NCI-H1436 (cell line): ENCODE data around the gene SLC5A10.
"Not testable (repeated sequence)": the region's sequence is repeated elsewhere in the genome, so short reads cannot be mapped to it uniquely, and the experiment has no call there.

Experiments used
- DNase-seq: peaks from one replicate; lab custom pipeline; 2025; lab: John Stamatoyannopoulos, UW

The SLC5A10 gene

DNA sequence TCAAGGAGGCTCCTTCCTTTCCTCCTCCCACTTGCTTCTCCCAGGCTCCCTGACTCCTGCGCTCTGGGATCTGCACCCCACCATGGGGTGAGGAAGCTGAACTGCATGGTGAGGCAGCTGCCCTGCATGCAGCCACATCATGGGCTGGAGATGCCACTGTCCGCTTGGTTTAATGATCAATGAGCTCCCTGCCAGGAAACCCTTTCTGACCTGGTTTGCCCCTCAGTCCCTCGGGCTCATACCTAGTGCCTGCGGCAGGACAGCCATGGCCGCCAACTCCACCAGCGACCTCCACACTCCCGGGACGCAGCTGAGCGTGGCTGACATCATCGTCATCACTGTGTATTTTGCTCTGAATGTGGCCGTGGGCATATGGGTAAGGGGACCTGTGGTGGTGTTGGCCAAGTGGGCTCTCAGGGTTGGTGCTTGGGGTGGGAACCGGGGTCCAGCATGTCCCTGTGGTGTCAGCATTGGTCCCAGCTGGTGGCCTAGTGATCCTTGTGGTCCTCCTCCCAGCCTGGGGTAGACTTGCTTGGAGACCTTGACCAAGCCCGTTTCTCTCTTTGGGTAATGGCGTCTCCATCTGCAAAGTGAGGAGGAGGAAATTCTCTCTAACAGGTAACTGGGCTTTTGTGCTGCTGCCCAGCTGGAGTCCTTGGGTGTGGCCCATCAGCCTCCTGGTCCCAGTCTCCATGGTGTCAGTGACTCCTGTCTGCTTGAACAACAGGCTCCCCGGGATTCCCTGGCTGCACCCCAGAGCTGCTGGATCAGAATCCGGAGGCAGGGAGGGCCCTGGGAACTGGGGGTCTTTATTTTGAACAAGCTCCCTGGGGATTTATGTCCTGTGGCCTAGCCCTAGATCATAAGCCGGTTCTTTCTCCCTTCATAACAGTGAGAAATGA lies at the start of gene SLC5A10:
Gene SLC5A10 (plus strand): TSS at position 225 of the 902 bp plus-strand sequence. CDS start 41 bp downstream, at position 266.
- DNase-seq: no peak

DNA sequence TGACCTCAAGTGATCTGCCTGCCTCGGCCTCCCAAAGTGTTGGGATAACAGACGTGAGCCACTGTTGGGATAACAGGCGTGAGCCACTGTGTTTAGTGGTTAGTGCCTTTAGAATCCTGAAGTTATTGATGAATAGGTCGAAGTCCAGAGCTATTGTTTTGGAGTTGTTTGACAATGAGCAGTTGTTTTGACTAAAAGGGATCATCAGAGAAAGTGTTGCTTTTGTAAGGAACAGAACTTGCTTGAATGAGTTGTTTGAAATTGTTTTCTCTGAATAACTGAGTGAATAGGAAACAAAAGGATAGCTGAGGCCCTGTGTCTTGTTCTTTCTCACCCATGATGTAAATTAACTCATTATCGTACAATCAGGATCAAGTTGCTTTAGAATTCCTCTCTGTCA lies 47.5 kb upstream of the SLC5A10 start:
- DNase-seq: no peak

DNA sequence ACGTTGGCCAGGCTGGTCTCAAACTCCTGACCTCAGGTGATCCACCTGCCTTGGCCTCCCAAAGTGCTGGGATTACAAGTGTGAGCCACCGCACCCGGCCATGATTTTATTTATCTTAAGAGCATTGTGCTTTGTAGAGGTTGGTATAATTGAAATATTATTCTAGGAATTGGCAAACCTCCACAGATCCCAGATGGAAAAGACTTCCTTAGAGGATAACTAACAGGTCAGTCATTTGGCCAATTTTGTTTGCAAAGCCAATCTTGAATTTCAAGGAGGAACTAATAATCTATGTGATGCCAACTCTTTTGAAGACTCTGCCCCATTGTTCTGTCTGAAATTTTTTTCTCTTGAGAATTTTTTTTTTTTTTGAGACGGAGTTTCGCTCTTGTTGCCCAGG lies 46.7 kb upstream of the SLC5A10 start:
- DNase-seq: no peak

GRCh38 chr17:18910326-18910725 lies 41.6 kb upstream of the SLC5A10 start:
- no peak for DNase-seq

- DNase-seq: no peak
Measured at GRCh38 chr17:18910881-18911280, 41.1 kb upstream of the SLC5A10 start.

- DNase-seq: no peak
Measured at GRCh38 chr17:18916816-18917500, 35.0 kb upstream of the SLC5A10 start.

DNA sequence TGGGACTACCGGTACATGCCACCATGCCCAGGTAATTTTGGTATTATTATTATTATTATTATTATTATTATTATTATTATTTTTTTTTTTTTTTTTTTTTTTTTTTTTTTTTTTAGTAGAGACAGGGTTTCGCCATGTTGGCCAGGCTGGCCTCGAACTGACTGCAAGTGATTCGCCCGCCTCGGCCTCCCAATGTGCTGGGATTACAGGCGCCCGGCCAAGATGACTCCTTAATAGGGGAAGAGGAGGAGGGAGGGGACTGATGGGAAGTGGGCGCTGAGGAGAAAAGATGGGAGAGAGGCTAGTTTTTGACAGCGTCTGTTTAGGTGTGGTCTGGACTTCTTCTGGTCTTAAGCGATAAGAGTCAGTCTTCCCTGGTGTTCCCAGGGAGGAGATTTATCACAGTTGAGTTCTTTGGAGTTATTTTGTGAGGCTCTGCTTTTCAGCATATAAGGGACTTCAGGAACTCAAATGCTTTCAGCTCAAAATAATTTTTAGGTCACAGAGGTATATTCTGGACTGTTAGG lies 34.4 kb upstream of the SLC5A10 start:
- no peak for DNase-seq

GRCh38 chr17:18919963-18920362 lies 32.0 kb upstream of the SLC5A10 start:
- DNase-seq: no peak

DNA sequence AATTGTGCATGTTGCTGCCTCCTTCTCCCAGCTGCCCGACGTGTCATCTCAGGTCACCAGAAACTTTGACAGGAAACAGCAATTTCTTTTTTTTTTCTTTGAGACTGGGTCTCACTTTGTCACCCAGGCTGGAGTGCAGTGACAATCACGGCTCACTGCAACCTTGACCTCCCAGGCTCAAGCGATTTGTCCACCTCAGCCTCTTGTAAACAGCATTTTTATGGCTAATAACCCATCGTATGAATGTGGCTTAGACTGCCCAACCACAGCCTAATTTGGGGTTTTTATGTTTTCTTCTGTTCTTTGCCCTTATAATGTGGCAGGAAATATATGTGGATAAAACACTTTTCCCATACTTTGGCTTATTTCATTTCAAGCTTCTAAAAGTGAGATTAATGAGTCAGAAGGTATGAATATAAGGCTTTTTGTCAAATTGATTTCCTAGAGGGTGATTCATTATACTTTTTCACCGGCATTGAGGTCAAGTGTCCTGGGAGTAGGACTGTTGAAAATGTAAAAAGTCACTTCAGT lies 31.0 kb upstream of the SLC5A10 start:
- no peak for DNase-seq

DNA sequence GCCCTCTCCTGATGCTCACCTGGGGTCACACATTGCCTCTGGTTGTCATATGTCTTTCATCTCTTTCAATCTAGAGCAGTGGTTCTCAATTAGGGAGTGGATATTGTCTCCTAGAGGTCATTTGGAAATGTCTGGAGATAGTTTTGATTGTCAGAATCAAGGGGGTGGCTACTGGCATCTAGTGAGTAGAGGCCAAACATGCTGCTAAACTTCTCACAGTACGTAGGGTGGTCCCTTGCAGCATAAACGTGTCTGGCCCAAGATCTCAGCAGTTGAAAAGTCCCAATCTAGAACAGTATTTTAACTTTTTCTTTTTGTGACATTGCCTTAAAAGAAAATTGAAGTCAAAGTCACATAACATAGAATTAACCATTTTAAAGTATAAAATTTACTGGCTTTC lies 30.5 kb upstream of the SLC5A10 start:
- DNase-seq: no peak

DNA sequence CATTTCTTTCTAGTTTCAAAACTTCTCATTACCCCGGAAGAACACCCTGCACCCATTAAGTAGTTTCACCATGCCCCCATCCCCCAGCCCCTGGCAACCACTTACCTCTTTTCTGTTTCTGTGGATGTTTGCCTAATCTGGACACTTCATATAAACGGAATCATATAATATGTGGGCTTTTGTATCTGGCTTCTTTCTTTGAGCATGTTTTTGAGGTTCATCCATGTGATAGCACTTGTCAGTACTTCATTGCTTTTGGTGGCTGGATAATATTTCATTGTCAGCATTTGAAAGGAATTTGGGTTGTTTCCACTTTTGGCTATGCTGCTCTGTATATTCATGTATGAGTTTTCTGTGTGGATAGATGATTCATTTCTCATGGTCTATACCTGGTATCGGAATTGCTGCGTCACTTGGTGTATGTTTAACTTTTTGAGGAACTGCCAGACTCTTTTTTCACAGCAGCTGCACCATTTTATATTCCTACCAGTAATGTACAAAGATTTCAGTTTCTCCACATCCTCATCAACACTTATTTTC lies 30.0 kb upstream of the SLC5A10 start:
- DNase-seq: no peak

GRCh38 chr17:18922596-18922995 lies 29.4 kb upstream of the SLC5A10 start:
- DNase-seq: not testable (repeated sequence)

DNA sequence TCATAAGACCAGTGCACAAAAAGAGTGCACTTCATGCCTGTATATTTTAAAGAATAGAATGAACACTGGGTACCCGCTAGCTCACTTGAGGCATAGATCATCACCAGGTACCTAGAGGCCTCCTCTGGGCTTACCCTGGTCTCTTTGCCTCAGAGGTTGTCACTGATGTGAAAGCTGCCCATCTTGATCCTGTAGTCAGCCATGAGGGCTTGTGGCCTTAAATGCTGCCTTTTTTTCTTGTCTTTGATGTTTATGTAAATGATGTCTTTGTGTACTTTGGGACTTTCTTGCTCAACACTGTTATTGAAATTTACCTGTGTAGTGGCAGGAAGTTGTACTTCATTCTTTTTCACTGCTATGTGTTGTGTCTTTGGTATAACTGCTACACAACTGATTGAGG lies 26.8 kb upstream of the SLC5A10 start:
- no peak for DNase-seq

- no peak for DNase-seq
Measured at GRCh38 chr17:18928628-18929125, 23.3 kb upstream of the SLC5A10 start.

GRCh38 chr17:18932360-18933055 lies 19.5 kb upstream of the SLC5A10 start:
- no peak for DNase-seq

GRCh38 chr17:18933102-18934058 lies 18.6 kb upstream of the SLC5A10 start:
- DNase-seq: no peak

- DNase-seq: no peak
Measured at GRCh38 chr17:18937981-18938691, 13.8 kb upstream of the SLC5A10 start.

- no peak for DNase-seq
Measured at GRCh38 chr17:18938692-18939023, 13.3 kb upstream of the SLC5A10 start.

- no peak for DNase-seq
Measured at GRCh38 chr17:18944646-18945045, 7.3 kb upstream of the SLC5A10 start.

GRCh38 chr17:18946536-18946935 lies 5.4 kb upstream of the SLC5A10 start:
- DNase-seq: no peak
